Neuronal stem cell (in vitro differentiated cells): ENCODE data around the gene DIP2C.
A peak's percentile ranks its signal among the peaks of the same experiment; 100 is the strongest.

Source experiments
- DNase-seq: peaks from one replicate; pipeline ENCODE4 v3.0.0-alpha.2; 2013; ENCODE audit warnings: low spot score
- H2AFZ ChIP-seq: one replicate; pipeline ENCODE4 v1.6.1; 2013; ENCODE audit warnings: mild to moderate bottlenecking, low read length, inconsistent platforms
- H2AK5ac ChIP-seq: 2 replicates; pipeline ENCODE4 v1.6.1; 2013; ENCODE audit warnings: low read depth, mild to moderate bottlenecking, inconsistent platforms, low read length, moderate library complexity, mixed read lengths
- H2BK120ac ChIP-seq: 2 replicates; pipeline ENCODE4 v1.6.1; 2013; ENCODE audit warnings: low read depth, mild to moderate bottlenecking, inconsistent platforms, low read length, moderate library complexity, mixed read lengths
- H2BK12ac ChIP-seq: one replicate; pipeline ENCODE4 v1.6.1; 2013; ENCODE audit warnings: low read length, inconsistent platforms
- H2BK15ac ChIP-seq: 2 replicates; pipeline ENCODE4 v1.6.1; 2013; ENCODE audit warnings: mild to moderate bottlenecking, low read length, inconsistent platforms, mixed read lengths
- H2BK5ac ChIP-seq: one replicate; pipeline ENCODE4 v1.6.1; 2013; ENCODE audit warnings: inconsistent platforms, mild to moderate bottlenecking, low read length, moderate library complexity
- H3K14ac ChIP-seq: one replicate; pipeline ENCODE4 v1.6.1; 2013; ENCODE audit warnings: low read length, inconsistent platforms
- H3K18ac ChIP-seq: 2 replicates; pipeline ENCODE4 v1.6.1; 2013; ENCODE audit warnings: low read length, inconsistent platforms
- H3K23ac ChIP-seq: 2 replicates; pipeline ENCODE4 v1.6.1; 2013; ENCODE audit warnings: low read depth, mild to moderate bottlenecking, mixed read lengths, low read length, inconsistent platforms; ENCODE audit not compliant: poor library complexity
- H3K27ac ChIP-seq: replicated peaks from 3 replicates; pipeline ENCODE4 v1.5.1; 2013; ENCODE audit warnings: low read length, inconsistent platforms
- H3K27me3 ChIP-seq, 3 experiments: 2 replicates each; pipeline ENCODE4 v1.6.1; 2013; ENCODE audit warnings: low read length in 3 of 3, mild to moderate bottlenecking in 2 of 3, inconsistent platforms in 1 of 3, low read depth in 1 of 3, mixed read lengths in 1 of 3, moderate library complexity in 1 of 3; ENCODE audit not compliant: control insufficient read depth in 3 of 3, insufficient read depth in 3 of 3
- H3K36me3 ChIP-seq, 2 donors: replicated peaks in 1 of 2; 2 replicates each; pipeline ENCODE4 v1.6.1; 2013; ENCODE audit warnings: low read length in 2 of 2; ENCODE audit not compliant: control insufficient read depth in 2 of 2, insufficient read depth in 2 of 2
- H3K4ac ChIP-seq: 2 replicates; pipeline ENCODE4 v1.6.1; 2013; ENCODE audit warnings: inconsistent platforms, mild to moderate bottlenecking, low read length, moderate library complexity
- H3K4me1 ChIP-seq, 2 donors: 1 replicate in 1 of 2; 2 replicates in 1 of 2; pipeline ENCODE4 v1.6.1; 2013; ENCODE audit warnings: low read length in 2 of 2, low read depth in 1 of 2; ENCODE audit not compliant: control insufficient read depth in 2 of 2, insufficient read depth in 1 of 2
- H3K4me2 ChIP-seq: one replicate; pipeline ENCODE4 v1.6.1; 2013; ENCODE audit warnings: mild to moderate bottlenecking, low read length, inconsistent platforms; ENCODE audit not compliant: insufficient read depth, poor library complexity, severe bottlenecking
- H3K4me3 ChIP-seq, 2 donors: 2 replicates each; pipeline ENCODE4 v1.5.1; 2013; ENCODE audit warnings: low read length in 2 of 2, mild to moderate bottlenecking in 2 of 2, inconsistent platforms in 1 of 2, moderate library complexity in 1 of 2
- H3K79me1 ChIP-seq: one replicate; pipeline ENCODE4 v1.6.1; 2013; ENCODE audit warnings: low read depth, mild to moderate bottlenecking, inconsistent platforms, low read length, moderate library complexity
- H3K9ac ChIP-seq: one replicate; pipeline ENCODE4 v1.6.1; 2013; ENCODE audit warnings: mild to moderate bottlenecking, low read depth, low read length, inconsistent platforms; ENCODE audit not compliant: poor library complexity
- H3K9me3 ChIP-seq, 2 donors: replicated peaks in 1 of 2; 2 replicates each; pipeline versions ENCODE3 to v1.6.1; 2013; ENCODE audit warnings: low read length in 2 of 2, mild to moderate bottlenecking in 2 of 2, inconsistent platforms in 1 of 2, low read depth in 1 of 2, mixed read lengths in 1 of 2, moderate library complexity in 1 of 2; ENCODE audit not compliant: control insufficient read depth in 2 of 2, insufficient read depth in 1 of 2
- H4K8ac ChIP-seq: one replicate; pipeline ENCODE4 v1.6.1; 2013; ENCODE audit warnings: low read depth, mild to moderate bottlenecking, inconsistent platforms, low read length, moderate library complexity
- H4K91ac ChIP-seq: one replicate; pipeline ENCODE4 v1.6.1; 2013; ENCODE audit warnings: low read length, low read depth, mild to moderate bottlenecking, inconsistent platforms; ENCODE audit not compliant: poor library complexity
- WGBS, 2 donors: extraction: QIAGEN DNeasy Blood & Tissue Kit; methylation state at CpG; one replicate each; pipeline ENCODE4 v1.1.7; 2013; ENCODE audit warnings: missing lambda C conversion rate in 2 of 2, mixed read lengths in 1 of 2; ENCODE audit not compliant: insufficient read length in 2 of 2, insufficient replicate concordance in 1 of 2; ENCODE audit errors: extremely low coverage in 2 of 2; 5-methylcytosine and 5-hydroxymethylcytosine counted together

DIP2C gene

DNA sequence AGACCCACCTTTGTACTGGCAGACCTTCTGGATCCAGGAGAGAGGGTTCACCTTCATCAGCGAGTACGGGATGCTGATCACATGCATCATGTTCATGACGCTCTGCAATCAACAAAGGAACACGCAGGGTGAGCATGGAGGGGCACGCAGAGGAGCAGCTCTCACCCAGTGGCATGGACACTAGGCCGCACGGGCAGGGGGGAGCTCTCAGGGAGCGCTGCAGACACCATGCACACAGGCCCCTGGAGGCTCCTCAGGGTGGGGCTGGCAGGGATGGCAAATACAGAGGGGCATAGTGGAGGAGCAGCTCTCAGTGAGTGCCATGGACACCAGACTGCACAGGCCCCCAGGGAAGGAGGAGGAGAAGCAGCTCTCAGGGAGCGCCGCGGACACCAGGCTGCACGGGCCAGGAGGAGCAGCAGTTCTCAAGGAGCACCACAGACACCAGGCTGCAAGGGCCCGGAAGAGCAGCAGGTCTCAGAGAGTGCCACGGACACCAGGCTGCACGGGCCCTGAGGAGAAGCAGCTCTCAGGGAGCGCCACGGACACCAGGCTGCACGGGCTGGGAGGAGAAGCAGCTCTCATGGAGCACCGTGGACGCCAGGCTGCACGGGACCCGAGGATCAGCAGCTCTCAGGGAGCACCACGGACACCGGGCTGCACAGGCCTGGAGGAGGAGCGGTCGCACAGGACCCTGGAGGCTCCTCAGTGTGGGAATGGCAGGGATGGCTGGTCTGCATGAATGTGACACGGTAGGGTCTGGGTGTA, 304.7 kb downstream of the DIP2C start:
- H2BK120ac ChIP-seq: no peak overlapping the region
- H3K18ac ChIP-seq: no peak overlapping the region
- H3K9me3 ChIP-seq: no peaks in the 10 kb centered on the region
- H3K27ac ChIP-seq: no peak overlapping the region
- H3K14ac ChIP-seq: no peak overlapping the region
- no peak overlapping the region for H2BK12ac ChIP-seq
- no peak overlapping the region for H2BK5ac ChIP-seq
- H2BK15ac ChIP-seq: no peak overlapping the region
- no peak overlapping the region for H3K4me2 ChIP-seq
- H3K23ac ChIP-seq: peak overlapping the region; percentile 25
- no peak overlapping the region for H4K91ac ChIP-seq
- peak overlapping the region in 1 of 2 donors; percentile 56 for H3K4me3 ChIP-seq
- H3K4ac ChIP-seq: no peak overlapping the region
- no CpG with 5 or more reads among the region's 27 CpGs for WGBS, 2 donors
- H3K4me1 ChIP-seq: no peaks in the 10 kb centered on the region
- no peak overlapping the region for H2AK5ac ChIP-seq
- no peak for DNase-seq
- H4K8ac ChIP-seq: no peak overlapping the region
- no peak overlapping the region for H2AFZ ChIP-seq
- H3K36me3 ChIP-seq: peaks cover 27 to 97% of the 10 kb centered on the region in 2 donors
- H3K79me1 ChIP-seq: no peaks in the 10 kb centered on the region
- no peaks in the 10 kb centered on the region for H3K27me3 ChIP-seq
- H3K9ac ChIP-seq: no peak overlapping the region

DNA sequence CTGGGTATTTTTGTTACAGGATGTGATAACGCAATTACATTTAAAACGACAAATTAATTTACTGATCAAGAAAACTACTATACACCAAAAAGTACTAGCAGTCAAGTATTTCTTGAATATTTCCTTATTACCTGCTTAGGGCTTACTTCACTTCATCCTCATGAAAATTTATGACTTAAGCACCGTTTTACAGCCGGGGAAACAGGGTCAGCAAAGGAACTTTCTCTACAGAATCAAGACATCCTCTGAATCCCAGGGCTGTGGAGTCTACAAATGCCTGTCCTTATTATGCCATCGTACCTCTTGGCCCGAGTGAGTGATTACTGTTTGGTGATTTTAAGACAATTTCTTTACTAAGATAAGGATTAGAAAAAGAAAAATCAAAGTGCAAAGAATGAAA, 305.9 kb downstream of the DIP2C start:
- no peak overlapping the region for H2BK5ac ChIP-seq
- H3K27me3 ChIP-seq: no peaks in the 10 kb centered on the region
- no peak overlapping the region for H2BK15ac ChIP-seq
- no peak overlapping the region for H2BK120ac ChIP-seq
- no peak overlapping the region for H2BK12ac ChIP-seq
- no CpG with 5 or more reads among the region's 6 CpGs for WGBS, 2 donors
- no peak overlapping the region for H4K8ac ChIP-seq
- no peak overlapping the region for H3K27ac ChIP-seq
- no peak overlapping the region for H3K4me2 ChIP-seq
- no peaks in the 10 kb centered on the region for H3K4me1 ChIP-seq
- H2AK5ac ChIP-seq: no peak overlapping the region
- no peak overlapping the region for H3K14ac ChIP-seq
- H3K18ac ChIP-seq: no peak overlapping the region
- H3K4me3 ChIP-seq: no peak overlapping the region
- H3K36me3 ChIP-seq: peaks cover 25 to 96% of the 10 kb centered on the region in 2 donors
- no peak overlapping the region for H2AFZ ChIP-seq
- no peak overlapping the region for H3K9ac ChIP-seq
- no peak for DNase-seq
- no peak overlapping the region for H3K4ac ChIP-seq
- H3K79me1 ChIP-seq: no peaks in the 10 kb centered on the region
- no peak overlapping the region for H4K91ac ChIP-seq
- no peak overlapping the region for H3K23ac ChIP-seq
- H3K9me3 ChIP-seq: peaks cover 0 to 1% of the 10 kb centered on the region in 2 donors

- Histone ChIP-seq H3K4ac (no peak overlapping the region), H2BK15ac (no peak overlapping the region), H3K79me1 (no peaks in the 10 kb centered on the region), H3K4me1 (no peaks in the 10 kb centered on the region), H3K23ac (no peak overlapping the region), H3K9ac (no peak overlapping the region), H3K4me2 (no peak overlapping the region), H3K36me3 (peaks cover 25 to 95% of the 10 kb centered on the region in 2 donors), H2AK5ac (no peak overlapping the region), H3K9me3 (peaks cover 0 to 6% of the 10 kb centered on the region in 2 donors), H2BK5ac (no peak overlapping the region), H3K14ac (no peak overlapping the region), H4K8ac (no peak overlapping the region), H3K18ac (no peak overlapping the region), H3K27me3 (no peaks in the 10 kb centered on the region), H3K27ac (no peak overlapping the region), H4K91ac (no peak overlapping the region), H2AFZ (no peak overlapping the region), H2BK12ac (no peak overlapping the region), H2BK120ac (no peak overlapping the region), H3K4me3 (no peak overlapping the region)
- no CpG with 5 or more reads among the region's 7 CpGs for WGBS, 2 donors
- DNase-seq: no peak
Observed at GRCh38 chr10:381805-382204, 307.7 kb downstream of the DIP2C start.

DNA sequence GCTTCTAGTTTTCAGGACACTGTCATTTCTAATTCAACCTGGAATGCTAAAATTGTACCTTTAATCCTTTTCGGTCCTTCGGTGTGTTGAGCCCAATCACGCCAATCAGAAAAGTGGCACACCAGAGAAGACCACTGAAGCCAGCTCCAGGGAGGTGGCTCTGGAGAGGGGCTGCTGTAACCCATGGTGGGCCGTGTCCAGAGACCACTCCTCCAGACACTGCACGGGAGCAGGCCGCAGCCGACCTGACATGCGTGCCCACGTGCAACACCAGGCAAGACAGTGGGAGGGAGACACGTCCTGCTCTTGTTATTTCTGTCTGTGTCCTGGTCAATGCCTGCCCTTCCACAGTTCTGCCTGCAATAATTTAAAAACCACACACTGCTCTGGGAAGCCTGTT, 308.1 kb downstream of the DIP2C start:
- Histone ChIP-seq H3K36me3 (peaks cover 23 to 94% of the 10 kb centered on the region in 2 donors), H3K4ac (no peak overlapping the region), H3K4me1 (no peaks in the 10 kb centered on the region), H3K23ac (no peak overlapping the region), H3K18ac (no peak overlapping the region), H3K4me3 (no peak overlapping the region), H2AK5ac (no peak overlapping the region), H4K91ac (no peak overlapping the region), H3K27me3 (no peaks in the 10 kb centered on the region), H3K4me2 (no peak overlapping the region), H4K8ac (no peak overlapping the region), H3K14ac (no peak overlapping the region), H2BK120ac (no peak overlapping the region), H2BK5ac (no peak overlapping the region), H2BK12ac (no peak overlapping the region), H3K9ac (no peak overlapping the region), H3K79me1 (no peaks in the 10 kb centered on the region), H2BK15ac (no peak overlapping the region), H3K9me3 (peaks cover 0 to 6% of the 10 kb centered on the region in 2 donors), H2AFZ (no peak overlapping the region), H3K27ac (no peak overlapping the region)
- no peak for DNase-seq
- WGBS, 2 donors: no CpG with 5 or more reads among the region's 10 CpGs
